K562 (cell line): ENCODE data around the gene PRRC2A. TPM values are rescaled to one million over a fixed set of nuclear protein-coding genes. Genes with fewer than 3 reads are reported as not detected.

Experiments
- ATAC-seq: fragments of 200-7000 bp; cut with Tn5 transposase; 3 replicates; pipeline ENCODE4 v1.9.1; 2020; ENCODE audit warnings: moderate library complexity
- BruUV-seq: library from RNA; stranded (reverse); fragments of 400-500 nt; replicated peaks from 2 replicates; lab custom pipeline; 2021; lab: Mats Ljungman, UMichigan
- CTCF ChIA-PET: fragments of 300-600 bp; formaldehyde crosslinking; extraction: SDS; loops from one replicate; lab custom pipeline; 2021; ENCODE audit warnings: low intra/inter-chr PET ratio; lab: Yijun Ruan, JAX
- POLR2A ChIA-PET: fragments of 300-600, 350-650 bp; sonication (Branson Sonifier 250); formaldehyde crosslinking; extraction: SDS; loops from one replicate; lab custom pipeline; 2021; ENCODE audit warnings: antibody characterized with exemption, inconsistent platforms; lab: Yijun Ruan, JAX
- DNase-seq, 4 experiments: peaks; one replicate each; pipeline versions ENCODE4 v3.0.0 to v3.0.0-alpha.2; 2011 to 2018; ENCODE audit warnings: low spot score in 3 of 4, mixed read lengths in 3 of 4; ENCODE audit errors: extremely low read depth in 1 of 4
- FAIRE-seq: peaks from 2 replicates; lab custom pipeline; 2011; peaks lifted over from hg19 to GRCh38; lab: Jason Lieb, UNC
- H2AFZ ChIP-seq: 2 replicates; pipeline ENCODE4 v1.6.0; 2011; ENCODE audit warnings: low read depth, low read length, control low read depth, inconsistent platforms
- H3K27ac ChIP-seq: fragments of 200-600 bp; 3 replicates; pipeline ENCODE4 v1.8.0; 2011; ENCODE audit warnings: low read depth, mild to moderate bottlenecking, control low read depth, inconsistent platforms, low read length, moderate library complexity, mixed read lengths; ENCODE audit errors: extremely low read depth
- H3K27me3 ChIP-seq, 2 experiments: fragments of 300-600 bp in 1 of 2; 2 replicates in 1 of 2; 3 replicates in 1 of 2; pipeline versions ENCODE4 v1.6.0 to v1.8.0; 2011; ENCODE audit warnings: inconsistent platforms in 2 of 2, low read length in 2 of 2, mild to moderate bottlenecking in 1 of 2, mixed read lengths in 1 of 2, moderate library complexity in 1 of 2; ENCODE audit not compliant: control insufficient read depth in 2 of 2, insufficient read depth in 2 of 2
- H3K36me3 ChIP-seq: fragments of 300-600 bp; 3 replicates; pipeline ENCODE4 v1.8.0; 2011; ENCODE audit warnings: mild to moderate bottlenecking, low read length, inconsistent platforms; ENCODE audit not compliant: control insufficient read depth, insufficient read depth
- H3K4me1 ChIP-seq, 2 experiments: fragments of 200-600 bp in 1 of 2; replicated peaks in 1 of 2; 2 replicates in 1 of 2; 3 replicates in 1 of 2; pipeline versions ENCODE4 v1.5.1 to v1.8.0; 2011; ENCODE audit warnings: inconsistent platforms in 2 of 2, low read length in 2 of 2, mild to moderate bottlenecking in 1 of 2, mixed read lengths in 1 of 2, moderate library complexity in 1 of 2; ENCODE audit not compliant: control insufficient read depth in 2 of 2, insufficient read depth in 2 of 2
- H3K4me2 ChIP-seq: 2 replicates; pipeline ENCODE4 v1.6.1; 2011; ENCODE audit warnings: low read length, control low read depth, inconsistent platforms, mixed read lengths; ENCODE audit not compliant: insufficient read depth
- H3K4me3 ChIP-seq: fragments of 200-600 bp; sonication (generic), shearing (Covaris generic); 2 replicates; pipeline ENCODE4 v1.5.1; 2016; ENCODE audit warnings: control low read depth, inconsistent platforms
- H3K79me2 ChIP-seq: fragments of 200-600 bp; 3 replicates; pipeline ENCODE4 v1.8.0; 2011; ENCODE audit warnings: low read length, inconsistent platforms; ENCODE audit not compliant: control insufficient read depth, insufficient read depth
- H3K9ac ChIP-seq, 2 experiments: 2 replicates each; pipeline versions ENCODE4 v1.6.0 to v1.6.1; 2011; ENCODE audit warnings: low read depth in 2 of 2, low read length in 2 of 2, control low read depth in 1 of 2, inconsistent platforms in 1 of 2, mild to moderate bottlenecking in 1 of 2, mixed read lengths in 1 of 2; ENCODE audit not compliant: insufficient read depth in 1 of 2
- H3K9me1 ChIP-seq: one replicate; pipeline ENCODE4 v1.6.0; 2011; ENCODE audit warnings: inconsistent platforms, mild to moderate bottlenecking, low read length, moderate library complexity; ENCODE audit not compliant: control insufficient read depth, insufficient read depth
- H3K9me3 ChIP-seq: replicated peaks from 2 replicates; pipeline ENCODE4 v1.5.1; 2011; ENCODE audit warnings: low read depth, low read length, inconsistent platforms; ENCODE audit not compliant: control insufficient read depth, insufficient read depth
- H4K20me1 ChIP-seq: replicated peaks from 2 replicates; pipeline ENCODE4 v1.6.1; 2011; ENCODE audit warnings: low read length, inconsistent platforms, mixed read lengths; ENCODE audit not compliant: control insufficient read depth, insufficient read depth
- BMI1 ChIP-seq: fragments of 150-350 bp; IDR thresholded peaks from 2 replicates; pipeline ENCODE4 v1.6.1; 2014; ENCODE audit warnings: low read length
- HNRNPH1 ChIP-seq: fragments of 200-400 bp; formaldehyde crosslinking; optimal IDR thresholded peaks from 2 replicates; pipeline ENCODE3; 2017; ENCODE audit warnings: low read depth, mild to moderate bottlenecking, low read length, moderate library complexity
- HNRNPK ChIP-seq: fragments of 200-400 bp; formaldehyde crosslinking; IDR thresholded peaks from one replicate; pipeline ENCODE4 v1.6.1; 2018; ENCODE audit warnings: mild to moderate bottlenecking, low read depth, low read length; ENCODE audit not compliant: poor library complexity, severe bottlenecking
- NFXL1 ChIP-seq: fragments of 450-650 bp; formaldehyde crosslinking; IDR thresholded peaks from 2 replicates; pipeline ENCODE4 v1.4.0; 2021; ENCODE audit warnings: mild to moderate bottlenecking
- POLR3A ChIP-seq: IDR thresholded peaks from 2 replicates; pipeline ENCODE4 v1.6.1; 2011; ENCODE audit warnings: borderline replicate concordance, mild to moderate bottlenecking, moderate library complexity; ENCODE audit not compliant: insufficient read length, insufficient read depth; ENCODE audit errors: extremely low read depth
- SOX6 ChIP-seq: fragments of 450-650 bp; IDR thresholded peaks from 2 replicates; pipeline ENCODE4 v1.6.1; 2014; ENCODE audit warnings: mild to moderate bottlenecking
- TCF7L2 ChIP-seq: fragments of 150-350 bp; IDR thresholded peaks from 2 replicates; pipeline ENCODE4 v1.6.1; 2016; ENCODE audit warnings: low read depth, mild to moderate bottlenecking, low read length, moderate library complexity
- ZBTB26 ChIP-seq: fragments of 450-650 bp; formaldehyde crosslinking; IDR thresholded peaks from 2 replicates; pipeline ENCODE4 v1.4.0; 2022; ENCODE audit warnings: missing genetic modification characterization
- ZNF347 ChIP-seq: fragments of 450-650 bp; formaldehyde crosslinking; IDR thresholded peaks from 2 replicates; pipeline ENCODE4 v1.4.0; 2020; ENCODE audit warnings: low read depth, mild to moderate bottlenecking, moderate library complexity
- ZNF695 ChIP-seq: fragments of 450-650 bp; formaldehyde crosslinking; IDR thresholded peaks from 2 replicates; pipeline ENCODE4 v1.4.0; 2020; ENCODE audit warnings: mild to moderate bottlenecking, moderate library complexity
- WGBS: fragments of 100-300 bp; shearing (Covaris generic); methylation state at CpG from one replicate; pipeline ENCODE4 v1.1.6; 2016; ENCODE audit warnings: low coverage, mixed read lengths; ENCODE audit not compliant: insufficient coverage; ENCODE audit errors: missing lambda C conversion rate; 5-methylcytosine and 5-hydroxymethylcytosine counted together
- in situ Hi-C: fragments of 300-500 bp; cut with MboI; formaldehyde crosslinking; loops from 4 replicates; pipeline ENCODE4 v1.15.0; 2018; ENCODE audit warnings: inconsistent platforms, mixed read lengths
- intact Hi-C: fragments of 100-400 bp; cut with micrococcal nuclease; formaldehyde crosslinking; loops from 2 replicates; pipeline ENCODE4 v1.14.2; 2022
- polyA plus RNA-seq, 8 experiments: library from polyadenylated mRNA; depleted of rRNA in 4 of 8; stranded (reverse) in 5 of 8; unstranded in 3 of 8; fragments of >200 nt; fragmentation: Nextera tagmentation in 2 of 8; fragmentation: Illumina TruSeq in 1 of 8; extraction: Ambion mirVana in 2 of 8; extraction: Trizol in 1 of 8; gene quantifications; 2 replicates each; pipeline versions ENCODE4 v1.2.1 to v1.2.3, GENCODE V29; 2011 to 2014; ENCODE audit warnings: inconsistent platforms in 1 of 8, missing spikeins in 1 of 8
- total RNA-seq, 7 experiments: library from RNA; depleted of rRNA in 6 of 7; stranded (reverse); fragments of >200 nt in 6 of 7; fragmentation: Illumina TruSeq in 2 of 7; extraction: Trizol in 2 of 7; gene quantifications; 2 replicates each; pipeline versions ENCODE4 v1.2.1 to v1.2.3, GENCODE V29; 2011 to 2021; ENCODE audit warnings: low replicate concordance in 1 of 7
- TF ChIP-seq, protein P1 (sequence below): fragments of 250-450 bp; sonication (Bioruptor Pico); IDR thresholded peaks from 2 replicates; pipeline ENCODE4 v1.8.0; 2022; ENCODE audit warnings: moderate library complexity, mild to moderate bottlenecking, inconsistent platforms
- TF ChIP-seq, protein P2 (sequence below): sonication (generic); IDR thresholded peaks from 2 replicates; pipeline ENCODE4 v1.6.1; 2016
- TF ChIP-seq, protein P3 (sequence below): sonication (generic); formaldehyde crosslinking; IDR thresholded peaks from 2 replicates; pipeline ENCODE4 v1.8.1; 2023; ENCODE audit warnings: mild to moderate bottlenecking, missing genetic modification reagents
- TF ChIP-seq, protein P4 (sequence below): fragments of 450-650 bp; conservative IDR thresholded peaks from 2 replicates; pipeline ENCODE4 v1.6.1; 2016; ENCODE audit warnings: missing genetic modification characterization, low read depth, mild to moderate bottlenecking, control low read depth, missing compliant biosample characterization

Gene PRRC2A
- total and polyA plus RNA-seq, 9 of the 15 experiments (the other 6 are each of a cell fraction or from before 2014, with no cell fraction given), result 1.0 to 332 (median 63.0) TPM

DNA sequence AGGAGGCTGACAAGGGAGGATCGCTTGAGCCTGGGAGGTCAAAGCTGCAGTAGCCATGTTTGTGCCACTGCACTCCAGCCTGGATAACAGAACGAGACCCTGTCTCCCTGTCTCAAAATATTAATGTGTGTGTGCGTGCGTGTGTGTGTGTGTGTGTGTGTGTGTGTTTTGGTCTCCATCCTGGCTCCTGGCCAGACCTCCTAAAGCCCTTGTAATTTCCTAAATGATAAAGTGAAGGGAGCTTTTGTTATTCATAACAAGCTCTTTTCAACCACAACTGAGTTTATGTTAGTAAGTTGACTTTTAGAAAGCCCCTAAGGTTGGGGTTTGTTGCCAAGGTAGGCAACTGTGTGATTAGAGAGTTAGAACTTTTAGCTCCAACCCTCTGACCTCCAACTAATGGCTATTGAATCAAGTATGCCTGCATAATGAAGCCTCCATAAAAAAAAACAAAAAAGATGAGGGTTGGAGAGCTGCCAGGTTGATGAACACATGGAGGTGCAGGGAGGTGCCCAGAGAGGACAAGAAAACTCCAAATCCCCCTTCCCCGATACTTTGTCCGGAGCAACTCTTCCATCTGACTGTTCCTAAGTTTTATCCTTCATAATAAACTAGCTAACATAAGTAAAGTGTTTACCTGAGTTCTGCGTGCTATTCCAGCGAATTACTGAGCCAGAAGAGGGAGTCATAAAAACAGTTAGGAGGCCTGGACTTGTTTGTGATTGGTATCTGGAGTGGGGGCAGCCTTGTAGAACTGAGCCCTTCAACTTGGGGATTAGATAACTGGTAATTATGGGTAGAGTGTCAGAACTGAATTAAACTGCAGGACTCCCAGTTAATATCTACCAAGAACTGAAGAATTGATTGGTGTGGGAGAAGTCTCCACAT is 10.8 kb upstream of the PRRC2A start (continued):
- TF ChIP-seq SOX6 (0 out of 2 replicates have a peak, but pooled peaks have one; percentile 23), NFXL1 (no peak), POLR3A (no peak), HNRNPK (no peak)

DNA sequence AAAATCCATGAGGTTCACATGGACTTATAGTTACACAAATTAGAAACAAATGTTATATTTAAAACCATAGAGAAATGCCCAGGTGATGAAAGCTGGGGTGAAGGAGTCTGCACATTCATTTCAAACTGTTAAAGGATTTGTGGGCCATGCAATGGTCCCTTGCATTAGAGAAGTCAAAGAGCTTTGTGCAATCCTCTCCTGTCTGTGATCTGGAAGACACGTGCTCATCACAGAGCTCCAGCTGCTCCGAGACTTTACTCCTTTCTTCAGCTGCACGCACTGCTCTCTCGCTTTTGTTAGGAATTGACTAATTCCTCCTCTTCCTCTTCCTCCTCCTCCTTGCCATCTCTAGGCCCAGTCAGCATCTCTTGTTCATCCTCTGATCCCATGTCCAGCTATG is 9.5 kb upstream of the PRRC2A start:
- no peak overlapping the region for H3K4me3 ChIP-seq
- POLR2A ChIA-PET, result interaction anchor here (0.8 to 2.2 kb wide), 4 partner anchors 9 to 83 kb away, joined by 3 to 16 read pairs (median 4); partner anchors contain the start of genes MCCD1 and PRRC2A
- intact Hi-C loops (no loop called here), in situ Hi-C loops (no loop called here)
- no peaks in the 10 kb centered on the region for H3K27me3 ChIP-seq
- no TSS peak for BruUV-seq
- H3K9ac ChIP-seq, result no peak overlapping the region; a peak in 1 of 4 replicates
- no peaks in the 10 kb centered on the region for H3K36me3 ChIP-seq
- H2AFZ ChIP-seq, result no peak overlapping the region
- no peak for FAIRE-seq
- no peaks in the 10 kb centered on the region for H3K9me3 ChIP-seq
- no peaks in the 10 kb centered on the region for H3K79me2 ChIP-seq
- H3K4me2 ChIP-seq, result no peak overlapping the region
- H3K27ac ChIP-seq, result no peak overlapping the region
- CTCF ChIA-PET, result no interaction called here
- no peak for DNase-seq
- H3K4me1 ChIP-seq, result peaks cover 25 to 34% of the 10 kb centered on the region in 2 experiments
- H4K20me1 ChIP-seq, result no peaks in the 10 kb centered on the region
- H3K9me1 ChIP-seq, result no peaks in the 10 kb centered on the region
- no peak for ATAC-seq
- 67% methylated on average over 4 of the region's 4 CpGs for WGBS
- no peak for TF ChIP-seq TCF7L2
- no peak for TF ChIP-seq BMI1
- TF ChIP-seq, protein P1, sequence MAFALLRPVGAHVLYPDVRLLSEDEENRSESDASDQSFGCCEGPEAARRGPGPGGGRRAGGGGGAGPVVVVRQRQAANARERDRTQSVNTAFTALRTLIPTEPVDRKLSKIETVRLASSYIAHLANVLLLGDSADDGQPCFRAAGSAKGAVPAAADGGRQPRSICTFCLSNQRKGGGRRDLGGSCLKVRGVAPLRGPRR, result no peak
- no peak for TF ChIP-seq ZNF695 (CRISPR knock-in tag)
- TF ChIP-seq ZNF347 (CRISPR knock-in tag), result no peak
- TF ChIP-seq, protein P2, sequence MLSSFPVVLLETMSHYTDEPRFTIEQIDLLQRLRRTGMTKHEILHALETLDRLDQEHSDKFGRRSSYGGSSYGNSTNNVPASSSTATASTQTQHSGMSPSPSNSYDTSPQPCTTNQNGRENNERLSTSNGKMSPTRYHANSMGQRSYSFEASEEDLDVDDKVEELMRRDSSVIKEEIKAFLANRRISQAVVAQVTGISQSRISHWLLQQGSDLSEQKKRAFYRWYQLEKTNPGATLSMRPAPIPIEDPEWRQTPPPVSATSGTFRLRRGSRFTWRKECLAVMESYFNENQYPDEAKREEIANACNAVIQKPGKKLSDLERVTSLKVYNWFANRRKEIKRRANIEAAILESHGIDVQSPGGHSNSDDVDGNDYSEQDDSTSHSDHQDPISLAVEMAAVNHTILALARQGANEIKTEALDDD, result no peak
- TF ChIP-seq ZBTB26 (CRISPR knock-in tag), result no peak
- TF ChIP-seq, protein P3, sequence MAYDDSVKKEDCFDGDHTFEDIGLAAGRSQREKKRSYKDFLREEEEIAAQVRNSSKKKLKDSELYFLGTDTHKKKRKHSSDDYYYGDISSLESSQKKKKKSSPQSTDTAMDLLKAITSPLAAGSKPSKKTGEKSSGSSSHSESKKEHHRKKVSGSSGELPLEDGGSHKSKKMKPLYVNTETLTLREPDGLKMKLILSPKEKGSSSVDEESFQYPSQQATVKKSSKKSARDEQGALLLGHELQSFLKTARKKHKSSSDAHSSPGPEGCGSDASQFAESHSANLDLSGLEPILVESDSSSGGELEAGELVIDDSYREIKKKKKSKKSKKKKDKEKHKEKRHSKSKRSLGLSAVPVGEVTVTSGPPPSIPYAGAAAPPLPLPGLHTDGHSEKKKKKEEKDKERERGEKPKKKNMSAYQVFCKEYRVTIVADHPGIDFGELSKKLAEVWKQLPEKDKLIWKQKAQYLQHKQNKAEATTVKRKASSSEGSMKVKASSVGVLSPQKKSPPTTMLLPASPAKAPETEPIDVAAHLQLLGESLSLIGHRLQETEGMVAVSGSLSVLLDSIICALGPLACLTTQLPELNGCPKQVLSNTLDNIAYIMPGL, result no peak
- TF ChIP-seq HNRNPH1, result no peak
- TF ChIP-seq, protein P4, sequence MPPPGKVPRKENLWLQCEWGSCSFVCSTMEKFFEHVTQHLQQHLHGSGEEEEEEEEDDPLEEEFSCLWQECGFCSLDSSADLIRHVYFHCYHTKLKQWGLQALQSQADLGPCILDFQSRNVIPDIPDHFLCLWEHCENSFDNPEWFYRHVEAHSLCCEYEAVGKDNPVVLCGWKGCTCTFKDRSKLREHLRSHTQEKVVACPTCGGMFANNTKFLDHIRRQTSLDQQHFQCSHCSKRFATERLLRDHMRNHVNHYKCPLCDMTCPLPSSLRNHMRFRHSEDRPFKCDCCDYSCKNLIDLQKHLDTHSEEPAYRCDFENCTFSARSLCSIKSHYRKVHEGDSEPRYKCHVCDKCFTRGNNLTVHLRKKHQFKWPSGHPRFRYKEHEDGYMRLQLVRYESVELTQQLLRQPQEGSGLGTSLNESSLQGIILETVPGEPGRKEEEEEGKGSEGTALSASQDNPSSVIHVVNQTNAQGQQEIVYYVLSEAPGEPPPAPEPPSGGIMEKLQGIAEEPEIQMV (tag), result no peak
